Stomach (tissue), 4 donors: ENCODE results near the gene ATXN2.

Experiments used
- POLR2A ChIP-seq, 4 donors: fragments of 450-650 bp; IDR thresholded peaks; one replicate each; pipeline ENCODE4 v1.6.1; 2016; ENCODE audit warnings: antibody characterized with exemption in 4 of 4, control low read depth in 2 of 4, mild to moderate bottlenecking in 1 of 4, moderate library complexity in 1 of 4
- TF ChIP-seq, protein P1 (sequence below), 7 experiments: fragments of 450-650 bp in 4 of 7; fragments of 200-600 bp in 3 of 7; sonication (generic) in 3 of 7; IDR thresholded peaks; one replicate each; pipeline ENCODE4 v1.5.1; 2016 to 2019; ENCODE audit warnings: antibody characterized with exemption in 7 of 7, control low read depth in 2 of 7, mild to moderate bottlenecking in 1 of 7

DNA sequence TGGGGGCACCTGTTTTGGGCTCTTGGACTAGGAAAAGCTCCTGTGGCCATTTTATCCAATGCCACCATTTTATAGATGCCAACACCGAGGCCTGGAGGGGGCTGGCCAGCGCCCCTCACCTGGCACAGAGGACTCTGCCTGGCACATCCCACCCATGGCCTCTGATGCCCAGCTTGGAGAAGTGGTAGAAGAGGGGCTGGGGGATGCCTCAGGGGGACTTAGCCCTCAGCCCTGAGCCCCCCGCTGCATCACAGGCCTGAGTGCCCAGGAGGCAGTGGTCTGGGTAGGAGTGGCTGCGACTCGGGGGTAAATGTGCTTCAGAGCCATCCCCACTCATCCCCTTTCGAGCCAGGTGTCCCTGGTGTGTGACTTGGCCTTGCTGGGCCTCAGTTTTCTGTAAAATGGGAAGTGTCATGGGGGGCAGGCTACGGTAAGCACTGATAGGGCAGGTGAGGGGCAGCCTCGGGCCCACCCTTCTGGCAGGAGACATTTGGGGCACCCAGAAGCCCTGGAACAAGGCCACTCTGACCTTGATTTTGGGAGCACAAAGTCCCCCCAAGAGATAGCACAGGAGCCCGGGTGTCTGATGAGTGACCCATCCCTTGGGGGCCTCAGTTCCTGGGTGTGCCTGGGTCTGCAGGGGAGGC is 170.9 kb downstream of the ATXN2 start:
- TF ChIP-seq, protein P1, sequence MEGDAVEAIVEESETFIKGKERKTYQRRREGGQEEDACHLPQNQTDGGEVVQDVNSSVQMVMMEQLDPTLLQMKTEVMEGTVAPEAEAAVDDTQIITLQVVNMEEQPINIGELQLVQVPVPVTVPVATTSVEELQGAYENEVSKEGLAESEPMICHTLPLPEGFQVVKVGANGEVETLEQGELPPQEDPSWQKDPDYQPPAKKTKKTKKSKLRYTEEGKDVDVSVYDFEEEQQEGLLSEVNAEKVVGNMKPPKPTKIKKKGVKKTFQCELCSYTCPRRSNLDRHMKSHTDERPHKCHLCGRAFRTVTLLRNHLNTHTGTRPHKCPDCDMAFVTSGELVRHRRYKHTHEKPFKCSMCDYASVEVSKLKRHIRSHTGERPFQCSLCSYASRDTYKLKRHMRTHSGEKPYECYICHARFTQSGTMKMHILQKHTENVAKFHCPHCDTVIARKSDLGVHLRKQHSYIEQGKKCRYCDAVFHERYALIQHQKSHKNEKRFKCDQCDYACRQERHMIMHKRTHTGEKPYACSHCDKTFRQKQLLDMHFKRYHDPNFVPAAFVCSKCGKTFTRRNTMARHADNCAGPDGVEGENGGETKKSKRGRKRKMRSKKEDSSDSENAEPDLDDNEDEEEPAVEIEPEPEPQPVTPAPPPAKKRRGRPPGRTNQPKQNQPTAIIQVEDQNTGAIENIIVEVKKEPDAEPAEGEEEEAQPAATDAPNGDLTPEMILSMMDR (IDR thresholded peaks at IDR 0.05): no peak
- TF ChIP-seq POLR2A (IDR thresholded peaks at IDR 0.05): no peak
